GM12878 (cell line): ENCODE results near the gene CCSER1. TPM values are rescaled to one million over a fixed set of nuclear protein-coding genes. Genes with fewer than 3 reads are reported as not detected.

Experiments
- ATAC-seq: fragments of 200-7000 bp; cut with Tn5 transposase; 3 replicates; pipeline ENCODE4 v1.9.1; 2020; ENCODE audit warnings: mild to moderate bottlenecking, moderate library complexity
- BruUV-seq: library from RNA; stranded (reverse); fragments of 400-500 nt; replicated peaks from 2 replicates; lab custom pipeline; 2021; lab: Mats Ljungman, UMichigan
- CTCF ChIA-PET: fragments of 300-600 bp; sonication (Branson Sonifier 250); formaldehyde crosslinking; extraction: SDS; loops from one replicate; lab custom pipeline; 2021; ENCODE audit warnings: inconsistent platforms; lab: Yijun Ruan, JAX
- POLR2A ChIA-PET: fragments of 350-600 bp; formaldehyde crosslinking; extraction: SDS; loops from one replicate; lab custom pipeline; 2021; ENCODE audit warnings: inconsistent platforms; lab: Charles Lee
- RAD21 ChIA-PET: fragments of 300-600 bp; sonication (Branson Sonifier 250); formaldehyde crosslinking; loops from one replicate; lab custom pipeline; 2023; ENCODE audit warnings: antibody characterized with exemption; ENCODE audit not compliant: unreplicated experiment; lab: Charles Lee
- SMC1A ChIA-PET: fragments of 300-600 bp; sonication (Branson Sonifier 250); formaldehyde crosslinking; loops from one replicate; lab custom pipeline; 2023; ENCODE audit not compliant: unreplicated experiment, uncharacterized antibody; lab: Charles Lee
- DNase-seq: peaks from one replicate; pipeline ENCODE4 v3.0.0-alpha.2; 2011; ENCODE audit warnings: low read depth, low spot score
- FAIRE-seq: peaks from 3 replicates; lab custom pipeline; 2011; peaks lifted over from hg19 to GRCh38; lab: Jason Lieb, UNC
- H2AFZ ChIP-seq: 2 replicates; pipeline ENCODE4 v1.6.0; 2011; ENCODE audit warnings: low read depth, low read length, control low read depth; ENCODE audit not compliant: control insufficient read depth
- H3K27ac ChIP-seq: 2 replicates; pipeline ENCODE4 v1.5.1; 2011; ENCODE audit warnings: control low read depth; ENCODE audit not compliant: control insufficient read depth, insufficient read depth
- H3K27me3 ChIP-seq, 2 experiments: replicated peaks in 1 of 2; 2 replicates each; pipeline versions ENCODE4 v1.6.0 to v1.6.1; 2011; ENCODE audit warnings: low read length in 1 of 2; ENCODE audit not compliant: control insufficient read depth in 2 of 2, insufficient read depth in 2 of 2
- H3K36me3 ChIP-seq, 2 experiments: 2 replicates each; pipeline ENCODE4 v1.5.1; 2011; ENCODE audit warnings: low read length in 1 of 2; ENCODE audit not compliant: control insufficient read depth in 2 of 2, insufficient read depth in 2 of 2
- H3K4me1 ChIP-seq: 2 replicates; pipeline ENCODE4 v1.6.1; 2011; ENCODE audit warnings: mild to moderate bottlenecking, low read length, moderate library complexity, mixed read lengths; ENCODE audit not compliant: control insufficient read depth, insufficient read depth
- H3K4me2 ChIP-seq: 2 replicates; pipeline ENCODE4 v1.6.0; 2011; ENCODE audit warnings: control low read depth; ENCODE audit not compliant: control insufficient read depth, insufficient read depth
- H3K4me3 ChIP-seq: fragments of 200-600 bp; sonication (generic); 2 replicates; pipeline ENCODE4 v1.5.1; 2016
- H3K79me2 ChIP-seq: 2 replicates; pipeline ENCODE4 v1.6.0; 2011; ENCODE audit warnings: low read length; ENCODE audit not compliant: control insufficient read depth, insufficient read depth
- H3K9ac ChIP-seq: 2 replicates; pipeline ENCODE4 v1.8.0; 2011; ENCODE audit warnings: low read length, control low read depth, mixed read lengths; ENCODE audit not compliant: control insufficient read depth, insufficient read depth
- H3K9me3 ChIP-seq: replicated peaks from 3 replicates; pipeline ENCODE4 v1.5.1; 2011; ENCODE audit warnings: mild to moderate bottlenecking, low read length; ENCODE audit not compliant: control insufficient read depth, insufficient read depth
- H4K20me1 ChIP-seq: 2 replicates; pipeline ENCODE4 v1.6.0; 2011; ENCODE audit not compliant: control insufficient read depth, insufficient read depth
- CBX3 ChIP-seq: fragments of 200-600 bp; sonication (generic); IDR thresholded peaks from 2 replicates; pipeline ENCODE4 v1.6.1; 2016; ENCODE audit warnings: low read depth, borderline replicate concordance
- CBX5 ChIP-seq: sonication (generic); IDR thresholded peaks from 2 replicates; pipeline ENCODE4 v1.6.1; 2016; ENCODE audit warnings: low read depth, moderate library complexity, mild to moderate bottlenecking, inconsistent platforms
- EP300 ChIP-seq, 2 experiments: fragments of 150-350 bp in 1 of 2; IDR thresholded peaks; 2 replicates each; pipeline ENCODE4 v1.6.1; 2011 to 2012; ENCODE audit warnings: low read depth in 2 of 2, low read length in 2 of 2, borderline replicate concordance in 1 of 2, improper control_type of control experiment in 1 of 2, inconsistent platforms in 1 of 2; ENCODE audit not compliant: control insufficient read depth in 1 of 2
- HDAC2 ChIP-seq: fragments of 200-600 bp; sonication (generic); IDR thresholded peaks from 2 replicates; pipeline ENCODE4 v1.6.1; 2017
- JUND ChIP-seq: IDR thresholded peaks from 2 replicates; pipeline ENCODE4 v1.6.1; 2012; ENCODE audit warnings: low read depth, mild to moderate bottlenecking, low read length, improper control_type of control experiment, moderate library complexity
- MEF2A ChIP-seq: IDR thresholded peaks from 2 replicates; pipeline ENCODE4 v1.6.1; 2011; ENCODE audit warnings: low read depth, mild to moderate bottlenecking, low read length, moderate library complexity; ENCODE audit not compliant: insufficient read depth
- PAX5 ChIP-seq: IDR thresholded peaks from 2 replicates; pipeline ENCODE4 v1.6.1; 2011; ENCODE audit warnings: low read depth, low read length, borderline replicate concordance
- PML ChIP-seq: IDR thresholded peaks from 2 replicates; pipeline ENCODE4 v1.6.1; 2012; ENCODE audit warnings: low read length, inconsistent platforms
- RB1 ChIP-seq: fragments of 450-650 bp; formaldehyde crosslinking; IDR thresholded peaks from 2 replicates; pipeline ENCODE4 v1.6.1; 2017; ENCODE audit warnings: mild to moderate bottlenecking, borderline replicate concordance
- SIX5 ChIP-seq: IDR thresholded peaks from 2 replicates; pipeline ENCODE4 v1.6.1; 2011; ENCODE audit warnings: mild to moderate bottlenecking, low read depth, low read length, moderate library complexity; ENCODE audit not compliant: severe bottlenecking
- SMC3 ChIP-seq: IDR thresholded peaks from 2 replicates; pipeline ENCODE4 v1.6.1; 2011; ENCODE audit warnings: low read length, improper control_type of control experiment, borderline replicate concordance
- in situ Hi-C: fragments of 300-500 bp; cut with MboI; formaldehyde crosslinking; loops from 9 replicates; pipeline ENCODE4 v1.14.3; 2018; ENCODE audit warnings: mixed read lengths
- intact Hi-C: fragments of 100-400 bp; cut with micrococcal nuclease; formaldehyde crosslinking; loops from one replicate; pipeline ENCODE4 v1.14.2; 2022; ENCODE audit not compliant: unreplicated experiment
- polyA plus RNA-seq, 11 experiments: library from polyadenylated mRNA; depleted of rRNA in 4 of 11; unstranded in 6 of 11; stranded (reverse) in 5 of 11; fragments of >200 nt; fragmentation: Nextera tagmentation in 4 of 11; fragmentation: Illumina TruSeq in 1 of 11; extraction: Ambion mirVana in 4 of 11; extraction: Trizol in 1 of 11; gene quantifications; 1 replicate in 1 of 11; 2 replicates in 10 of 11; pipeline versions ENCODE4 v1.2.1 to v1.2.3, GENCODE V29; 2011 to 2016; ENCODE audit warnings: inconsistent platforms in 2 of 11, missing spikeins in 2 of 11, low read depth in 1 of 11
- total RNA-seq, 4 experiments: library from RNA; depleted of rRNA in 3 of 4; stranded (reverse); fragments of >200 nt in 3 of 4; fragmentation: Illumina TruSeq in 1 of 4; extraction: Trizol in 1 of 4; gene quantifications; 2 replicates each; pipeline versions ENCODE4 v1.2.1 to v1.2.3, GENCODE V29; 2013 to 2021
- TF ChIP-seq, protein P1 (sequence below): fragments of 450-650 bp; formaldehyde crosslinking; IDR thresholded peaks from 2 replicates; pipeline ENCODE4 v1.4.0; 2022; ENCODE audit warnings: mild to moderate bottlenecking, moderate library complexity
- TF ChIP-seq, protein P2 (sequence below): fragments of 450-650 bp; IDR thresholded peaks from 2 replicates; pipeline ENCODE4 v1.6.1; 2017; ENCODE audit warnings: mild to moderate bottlenecking, moderate library complexity
- TF ChIP-seq, protein P3 (sequence below): fragments of 450-650 bp; IDR thresholded peaks from 2 replicates; pipeline ENCODE4 v1.6.1; 2017; ENCODE audit warnings: mild to moderate bottlenecking, low read depth, inconsistent platforms; ENCODE audit not compliant: poor library complexity, severe bottlenecking

Gene CCSER1
- total and polyA plus RNA-seq, 10 of the 15 experiments (the other 5 are each of a cell fraction or from before 2014, with no cell fraction given): 0.22 to 2.7 (median 1.0) TPM

DNA sequence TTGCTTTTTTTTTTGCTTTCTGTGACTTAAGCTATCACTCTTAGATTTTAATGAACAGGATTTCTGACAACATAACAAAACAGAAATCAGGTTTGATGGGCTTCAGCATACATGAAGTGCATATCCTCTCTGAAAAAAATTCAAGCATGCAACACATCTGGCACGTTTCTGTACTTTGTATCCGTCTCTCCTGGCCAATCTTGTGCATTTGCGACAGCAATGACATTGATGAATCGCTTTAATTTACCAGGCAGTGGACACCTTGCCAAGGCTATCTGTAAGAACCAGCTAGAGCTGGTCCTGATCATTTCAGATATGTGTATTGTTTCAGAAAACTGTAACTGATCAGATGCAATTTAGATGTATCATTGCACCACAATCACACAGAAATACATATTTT is 93.3 kb downstream of the CCSER1 start (continued):
- TF ChIP-seq PML (no peak), SMC3 (no peak)

DNA sequence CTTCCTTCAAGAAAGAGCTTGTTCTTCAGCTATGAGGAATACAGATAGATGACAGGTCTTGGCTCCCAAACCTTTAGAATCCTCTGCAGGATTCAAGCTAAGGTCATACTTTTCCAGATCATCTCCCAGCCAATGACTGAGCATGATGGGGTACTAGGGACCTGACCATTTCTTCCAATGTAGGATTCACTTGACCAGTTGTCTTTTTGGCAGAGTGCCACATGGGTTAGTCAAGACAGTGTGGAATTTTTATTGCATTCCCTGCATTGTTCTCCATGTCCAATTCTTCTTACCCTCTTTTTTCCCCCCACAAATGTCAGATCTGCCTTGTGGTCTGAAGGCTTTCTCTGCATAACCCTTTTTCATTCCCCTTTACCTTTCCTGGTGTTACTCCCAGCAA is 99.5 kb downstream of the CCSER1 start:
- no peaks in the 10 kb centered on the region for H4K20me1 ChIP-seq
- H3K4me1 ChIP-seq: no peaks in the 10 kb centered on the region
- intact Hi-C loops (no loop called here), in situ Hi-C loops (no loop called here)
- no peak overlapping the region for H3K27ac ChIP-seq
- SMC1A ChIA-PET: no interaction called here
- CTCF ChIA-PET: no interaction called here
- RAD21 ChIA-PET: no interaction called here
- no peak for FAIRE-seq
- no peak overlapping the region for H2AFZ ChIP-seq
- no peaks in the 10 kb centered on the region for H3K9me3 ChIP-seq
- H3K27me3 ChIP-seq: no peaks in the 10 kb centered on the region
- H3K9ac ChIP-seq: no peak overlapping the region
- no TSS peak for BruUV-seq
- H3K4me2 ChIP-seq: no peak overlapping the region
- no peaks in the 10 kb centered on the region for H3K79me2 ChIP-seq
- POLR2A ChIA-PET: no interaction called here
- ATAC-seq: no peak
- H3K36me3 ChIP-seq: no peaks in the 10 kb centered on the region
- no peak overlapping the region for H3K4me3 ChIP-seq
- DNase-seq: no peak
- TF ChIP-seq, protein P1, sequence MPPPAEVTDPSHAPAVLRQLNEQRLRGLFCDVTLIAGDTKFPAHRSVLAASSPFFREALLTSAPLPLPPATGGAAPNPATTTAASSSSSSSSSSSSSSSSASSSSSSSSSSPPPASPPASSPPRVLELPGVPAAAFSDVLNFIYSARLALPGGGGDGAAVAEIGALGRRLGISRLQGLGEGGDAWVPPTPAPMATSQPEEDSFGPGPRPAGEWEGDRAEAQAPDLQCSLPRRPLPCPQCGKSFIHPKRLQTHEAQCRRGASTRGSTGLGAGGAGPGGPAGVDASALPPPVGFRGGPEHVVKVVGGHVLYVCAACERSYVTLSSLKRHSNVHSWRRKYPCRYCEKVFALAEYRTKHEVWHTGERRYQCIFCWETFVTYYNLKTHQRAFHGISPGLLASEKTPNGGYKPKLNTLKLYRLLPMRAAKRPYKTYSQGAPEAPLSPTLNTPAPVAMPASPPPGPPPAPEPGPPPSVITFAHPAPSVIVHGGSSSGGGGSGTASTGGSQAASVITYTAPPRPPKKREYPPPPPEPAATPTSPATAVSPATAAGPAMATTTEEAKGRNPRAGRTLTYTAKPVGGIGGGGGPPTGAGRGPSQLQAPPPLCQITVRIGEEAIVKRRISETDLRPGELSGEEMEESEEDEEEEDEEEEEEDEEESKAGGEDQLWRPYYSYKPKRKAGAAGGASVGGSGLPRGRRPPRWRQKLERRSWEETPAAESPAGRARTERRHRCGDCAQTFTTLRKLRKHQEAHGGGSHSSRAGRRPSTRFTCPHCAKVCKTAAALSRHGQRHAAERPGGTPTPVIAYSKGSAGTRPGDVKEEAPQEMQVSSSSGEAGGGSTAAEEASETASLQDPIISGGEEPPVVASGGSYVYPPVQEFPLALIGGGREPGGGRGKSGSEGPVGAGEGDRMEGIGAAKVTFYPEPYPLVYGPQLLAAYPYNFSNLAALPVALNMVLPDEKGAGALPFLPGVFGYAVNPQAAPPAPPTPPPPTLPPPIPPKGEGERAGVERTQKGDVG (CRISPR knock-in tag): no peak
- no peak for TF ChIP-seq HDAC2
- no peak for TF ChIP-seq JUND
- no peak for TF ChIP-seq CBX3
- TF ChIP-seq MEF2A: no peak
- TF ChIP-seq SIX5: no peak
- TF ChIP-seq, protein P2, sequence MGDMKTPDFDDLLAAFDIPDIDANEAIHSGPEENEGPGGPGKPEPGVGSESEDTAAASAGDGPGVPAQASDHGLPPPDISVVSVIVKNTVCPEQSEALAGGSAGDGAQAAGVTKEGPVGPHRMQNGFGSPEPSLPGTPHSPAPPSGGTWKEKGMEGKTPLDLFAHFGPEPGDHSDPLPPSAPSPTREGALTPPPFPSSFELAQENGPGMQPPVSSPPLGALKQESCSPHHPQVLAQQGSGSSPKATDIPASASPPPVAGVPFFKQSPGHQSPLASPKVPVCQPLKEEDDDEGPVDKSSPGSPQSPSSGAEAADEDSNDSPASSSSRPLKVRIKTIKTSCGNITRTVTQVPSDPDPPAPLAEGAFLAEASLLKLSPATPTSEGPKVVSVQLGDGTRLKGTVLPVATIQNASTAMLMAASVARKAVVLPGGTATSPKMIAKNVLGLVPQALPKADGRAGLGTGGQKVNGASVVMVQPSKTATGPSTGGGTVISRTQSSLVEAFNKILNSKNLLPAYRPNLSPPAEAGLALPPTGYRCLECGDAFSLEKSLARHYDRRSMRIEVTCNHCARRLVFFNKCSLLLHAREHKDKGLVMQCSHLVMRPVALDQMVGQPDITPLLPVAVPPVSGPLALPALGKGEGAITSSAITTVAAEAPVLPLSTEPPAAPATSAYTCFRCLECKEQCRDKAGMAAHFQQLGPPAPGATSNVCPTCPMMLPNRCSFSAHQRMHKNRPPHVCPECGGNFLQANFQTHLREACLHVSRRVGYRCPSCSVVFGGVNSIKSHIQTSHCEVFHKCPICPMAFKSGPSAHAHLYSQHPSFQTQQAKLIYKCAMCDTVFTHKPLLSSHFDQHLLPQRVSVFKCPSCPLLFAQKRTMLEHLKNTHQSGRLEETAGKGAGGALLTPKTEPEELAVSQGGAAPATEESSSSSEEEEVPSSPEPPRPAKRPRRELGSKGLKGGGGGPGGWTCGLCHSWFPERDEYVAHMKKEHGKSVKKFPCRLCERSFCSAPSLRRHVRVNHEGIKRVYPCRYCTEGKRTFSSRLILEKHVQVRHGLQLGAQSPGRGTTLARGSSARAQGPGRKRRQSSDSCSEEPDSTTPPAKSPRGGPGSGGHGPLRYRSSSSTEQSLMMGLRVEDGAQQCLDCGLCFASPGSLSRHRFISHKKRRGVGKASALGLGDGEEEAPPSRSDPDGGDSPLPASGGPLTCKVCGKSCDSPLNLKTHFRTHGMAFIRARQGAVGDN: no peak
- no peak for TF ChIP-seq EP300 (IDR thresholded peaks at IDR 0.05; ENCODE audit: borderline replicate concordance in 1 of 2, control insufficient read depth in 1 of 2, low read depth in 2 of 2, low read length in 2 of 2)
- TF ChIP-seq PAX5: no peak
- TF ChIP-seq CBX5: no peak
- no peak for TF ChIP-seq RB1
- TF ChIP-seq, protein P3, sequence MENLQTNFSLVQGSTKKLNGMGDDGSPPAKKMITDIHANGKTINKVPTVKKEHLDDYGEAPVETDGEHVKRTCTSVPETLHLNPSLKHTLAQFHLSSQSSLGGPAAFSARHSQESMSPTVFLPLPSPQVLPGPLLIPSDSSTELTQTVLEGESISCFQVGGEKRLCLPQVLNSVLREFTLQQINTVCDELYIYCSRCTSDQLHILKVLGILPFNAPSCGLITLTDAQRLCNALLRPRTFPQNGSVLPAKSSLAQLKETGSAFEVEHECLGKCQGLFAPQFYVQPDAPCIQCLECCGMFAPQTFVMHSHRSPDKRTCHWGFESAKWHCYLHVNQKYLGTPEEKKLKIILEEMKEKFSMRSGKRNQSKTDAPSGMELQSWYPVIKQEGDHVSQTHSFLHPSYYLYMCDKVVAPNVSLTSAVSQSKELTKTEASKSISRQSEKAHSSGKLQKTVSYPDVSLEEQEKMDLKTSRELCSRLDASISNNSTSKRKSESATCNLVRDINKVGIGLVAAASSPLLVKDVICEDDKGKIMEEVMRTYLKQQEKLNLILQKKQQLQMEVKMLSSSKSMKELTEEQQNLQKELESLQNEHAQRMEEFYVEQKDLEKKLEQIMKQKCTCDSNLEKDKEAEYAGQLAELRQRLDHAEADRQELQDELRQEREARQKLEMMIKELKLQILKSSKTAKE: no peak
